SK-N-SH (cell line): ENCODE results near the gene NAPA.

Experiments
- CHD2 ChIP-seq: fragments of 150-350 bp; IDR thresholded peaks from 2 replicates; pipeline ENCODE4 v1.6.1; 2018; ENCODE audit warnings: low read length; ENCODE audit not compliant: partially characterized antibody
- EP300 ChIP-seq, 2 experiments: IDR thresholded peaks; 2 replicates each; pipeline versions ENCODE4 v1.4.0 to v1.6.1; 2012; ENCODE audit warnings: borderline replicate concordance in 1 of 2, low read depth in 1 of 2, low read length in 1 of 2
- MXI1 ChIP-seq: IDR thresholded peaks from 2 replicates; pipeline ENCODE4 v1.6.1; 2012; ENCODE audit warnings: mild to moderate bottlenecking, low read depth, low read length, improper control_type of control experiment
- NRF1 ChIP-seq: IDR thresholded peaks from 2 replicates; pipeline ENCODE4 v1.6.1; 2012; ENCODE audit warnings: low read depth, mild to moderate bottlenecking, low read length
- PBX3 ChIP-seq: IDR thresholded peaks from 2 replicates; pipeline ENCODE4; 2012
- SMC3 ChIP-seq: IDR thresholded peaks from 2 replicates; pipeline ENCODE4 v1.6.1; 2012; ENCODE audit warnings: low read depth, low read length, improper control_type of control experiment
- TCF12 ChIP-seq: IDR thresholded peaks from 2 replicates; pipeline ENCODE4 v1.4.0; 2012
- USF2 ChIP-seq: fragments of 150-350 bp; IDR thresholded peaks from 2 replicates; pipeline ENCODE4 v1.6.1; 2017; ENCODE audit warnings: antibody characterized with exemption, low read length, low read depth, borderline replicate concordance
- TF ChIP-seq, protein P1 (sequence below): fragments of 200-600 bp; sonication (generic); IDR thresholded peaks from 2 replicates; pipeline ENCODE4 v1.6.1; 2017; ENCODE audit warnings: antibody characterized with exemption, mild to moderate bottlenecking, moderate library complexity
- TF ChIP-seq, protein P2 (sequence below): IDR thresholded peaks from 2 replicates; pipeline ENCODE4 v1.4.0; 2012; ENCODE audit warnings: low read depth, borderline replicate concordance

DNA sequence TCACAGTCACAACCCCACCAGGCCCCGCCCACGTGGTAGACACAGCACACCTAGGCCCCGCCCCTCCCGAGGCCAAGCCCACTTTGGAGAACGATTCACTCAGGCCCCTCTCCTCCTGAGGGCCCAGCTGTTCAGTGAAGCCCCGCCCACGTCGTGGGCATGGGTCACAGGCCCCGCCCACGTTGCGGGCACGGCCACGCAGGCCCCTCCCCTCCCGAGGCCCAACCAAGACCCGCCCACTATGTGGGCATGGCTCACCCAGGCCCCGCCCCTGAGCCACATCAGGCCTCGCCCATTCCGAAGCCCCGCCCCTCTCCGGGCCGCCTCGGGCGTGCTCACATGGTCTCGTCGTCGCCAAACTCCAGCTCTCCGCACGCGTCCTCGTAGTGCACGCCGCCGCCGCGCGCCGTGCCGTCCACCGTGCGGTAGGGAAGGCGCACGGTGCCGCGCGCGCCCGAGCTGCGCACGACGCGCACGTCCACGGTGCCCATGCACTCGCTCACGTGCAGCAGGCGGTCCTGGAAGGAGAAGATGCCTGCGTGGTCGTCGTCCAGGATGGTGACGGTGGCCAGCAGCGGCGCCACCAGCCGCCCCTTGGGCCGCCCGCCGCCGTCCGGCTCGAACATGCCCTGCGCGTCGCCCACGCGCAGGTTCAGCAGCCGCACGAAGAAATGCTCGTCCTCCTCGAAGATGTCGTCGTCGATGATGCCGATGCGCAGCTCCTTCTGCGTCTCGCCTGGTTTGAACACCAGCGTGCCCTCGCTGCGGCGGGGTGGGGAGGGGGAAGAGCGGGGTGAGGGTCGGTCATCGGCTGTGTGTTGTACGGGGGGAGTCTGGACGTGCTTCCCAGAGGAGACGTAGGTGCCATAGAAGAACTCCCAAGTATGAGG lies 67.1 kb downstream of the NAPA start:
- TF ChIP-seq, protein P1, sequence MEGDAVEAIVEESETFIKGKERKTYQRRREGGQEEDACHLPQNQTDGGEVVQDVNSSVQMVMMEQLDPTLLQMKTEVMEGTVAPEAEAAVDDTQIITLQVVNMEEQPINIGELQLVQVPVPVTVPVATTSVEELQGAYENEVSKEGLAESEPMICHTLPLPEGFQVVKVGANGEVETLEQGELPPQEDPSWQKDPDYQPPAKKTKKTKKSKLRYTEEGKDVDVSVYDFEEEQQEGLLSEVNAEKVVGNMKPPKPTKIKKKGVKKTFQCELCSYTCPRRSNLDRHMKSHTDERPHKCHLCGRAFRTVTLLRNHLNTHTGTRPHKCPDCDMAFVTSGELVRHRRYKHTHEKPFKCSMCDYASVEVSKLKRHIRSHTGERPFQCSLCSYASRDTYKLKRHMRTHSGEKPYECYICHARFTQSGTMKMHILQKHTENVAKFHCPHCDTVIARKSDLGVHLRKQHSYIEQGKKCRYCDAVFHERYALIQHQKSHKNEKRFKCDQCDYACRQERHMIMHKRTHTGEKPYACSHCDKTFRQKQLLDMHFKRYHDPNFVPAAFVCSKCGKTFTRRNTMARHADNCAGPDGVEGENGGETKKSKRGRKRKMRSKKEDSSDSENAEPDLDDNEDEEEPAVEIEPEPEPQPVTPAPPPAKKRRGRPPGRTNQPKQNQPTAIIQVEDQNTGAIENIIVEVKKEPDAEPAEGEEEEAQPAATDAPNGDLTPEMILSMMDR: no peak
- peak; percentile 39 for TF ChIP-seq CHD2
- no peak for TF ChIP-seq PBX3
- TF ChIP-seq NRF1: peak; percentile 34
- TF ChIP-seq MXI1: peak; percentile 76
- no peak for TF ChIP-seq SMC3
- TF ChIP-seq USF2: no peak; the same call in 1 of the 2 replicates
- TF ChIP-seq, protein P2, sequence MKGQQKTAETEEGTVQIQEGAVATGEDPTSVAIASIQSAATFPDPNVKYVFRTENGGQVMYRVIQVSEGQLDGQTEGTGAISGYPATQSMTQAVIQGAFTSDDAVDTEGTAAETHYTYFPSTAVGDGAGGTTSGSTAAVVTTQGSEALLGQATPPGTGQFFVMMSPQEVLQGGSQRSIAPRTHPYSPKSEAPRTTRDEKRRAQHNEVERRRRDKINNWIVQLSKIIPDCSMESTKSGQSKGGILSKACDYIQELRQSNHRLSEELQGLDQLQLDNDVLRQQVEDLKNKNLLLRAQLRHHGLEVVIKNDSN: peak; percentile 22; the same call in 1 of the 2 replicates
- no peak for TF ChIP-seq TCF12
- TF ChIP-seq EP300 (IDR thresholded peaks at IDR 0.05; ENCODE audit: borderline replicate concordance in 1 of 2, low read depth in 1 of 2, low read length in 1 of 2): no peak
